ENCODE measurements around the gene TRIM40. TPM values are rescaled to one million over a fixed set of nuclear protein-coding genes. Genes with fewer than 3 reads are reported as not detected.

The TRIM40 gene
- polyA plus RNA-seq, 1 donor = not detected

DNA sequence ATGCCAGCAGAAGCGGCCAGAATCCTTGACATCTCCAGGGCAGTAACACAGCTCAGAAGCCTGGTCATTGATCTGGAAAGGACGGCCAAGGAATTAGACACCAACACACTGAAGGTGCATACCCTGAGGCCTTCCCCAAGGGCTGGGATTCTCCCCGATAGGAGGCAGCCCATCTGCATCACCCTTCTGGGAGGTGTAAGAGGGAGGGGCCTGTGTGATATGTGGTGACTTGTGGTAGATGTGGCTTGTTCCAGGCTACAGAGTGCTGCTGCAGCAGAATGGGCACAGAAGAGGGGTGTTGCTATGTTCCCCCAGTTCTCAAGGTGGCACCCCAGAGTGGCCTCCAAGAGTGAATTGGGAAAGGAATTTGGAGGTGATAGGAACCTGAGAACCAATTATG is 11.2 kb downstream of the TRIM40 start:
- no peak for DNase-seq

- no peak for DNase-seq
Measured at GRCh38 chr6:30149234-30149633, 13.3 kb downstream of the TRIM40 start.

- DNase-seq = no peak
Measured at GRCh38 chr6:30149858-30150550, 14.1 kb downstream of the TRIM40 start.

- no peak for DNase-seq
Measured at GRCh38 chr6:30150671-30151395, 14.9 kb downstream of the TRIM40 start.

DNA sequence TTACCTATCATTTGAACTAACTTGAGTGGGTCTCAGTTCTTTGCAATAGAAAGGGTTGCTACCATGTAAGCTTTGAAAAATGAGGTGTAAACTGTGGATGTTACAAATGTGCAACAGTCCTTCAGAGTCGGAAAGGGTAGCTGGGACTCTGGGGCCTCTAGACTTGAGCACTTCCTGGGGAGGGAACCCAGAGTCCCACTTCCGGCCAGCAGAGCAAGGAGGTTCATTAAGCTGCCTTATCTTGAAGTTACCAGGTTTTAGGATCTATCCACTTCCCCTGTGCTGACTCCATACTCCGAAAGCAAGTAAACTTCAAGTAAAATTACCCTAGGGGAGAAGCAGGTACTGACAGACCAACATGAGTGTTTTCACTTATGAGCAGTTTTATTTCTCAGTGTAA is 15.6 kb downstream of the TRIM40 start:
- no peak for DNase-seq

GRCh38 chr6:30152016-30152673 is 16.2 kb downstream of the TRIM40 start:
- no peak for DNase-seq

DNA sequence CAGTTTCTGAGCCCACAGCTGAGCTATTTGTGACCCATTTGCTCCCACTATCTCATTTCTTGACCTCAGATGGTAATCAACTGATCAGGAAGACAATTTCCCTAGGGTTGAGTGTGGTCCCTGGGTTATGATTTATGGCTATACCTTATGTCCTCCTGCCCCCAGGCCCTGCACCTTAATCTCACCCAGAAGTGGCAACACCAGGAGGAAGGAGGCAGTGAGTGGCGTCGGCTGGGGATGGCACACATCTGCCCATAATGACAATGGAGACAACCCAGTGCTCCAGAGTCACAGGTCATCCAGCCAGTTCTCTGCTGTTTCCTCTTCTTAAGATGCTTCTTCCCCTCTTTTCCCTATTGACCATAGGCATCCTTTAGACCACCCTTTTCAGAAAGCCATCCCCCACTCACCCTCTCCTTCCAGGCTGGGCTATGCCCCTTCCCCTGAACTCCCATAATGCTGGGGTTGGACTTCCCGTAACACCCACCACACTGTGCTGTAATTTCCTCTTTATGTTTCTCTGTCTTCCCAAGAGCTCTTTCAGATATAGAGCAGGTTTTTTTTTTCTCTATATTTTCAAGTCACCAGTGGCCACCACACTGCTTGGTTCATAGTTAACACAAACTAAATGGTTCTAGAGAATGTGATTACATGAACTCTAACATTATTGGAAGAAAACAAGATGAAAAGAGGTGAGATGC is 17.1 kb downstream of the TRIM40 start:
- DNase-seq = no peak

DNA sequence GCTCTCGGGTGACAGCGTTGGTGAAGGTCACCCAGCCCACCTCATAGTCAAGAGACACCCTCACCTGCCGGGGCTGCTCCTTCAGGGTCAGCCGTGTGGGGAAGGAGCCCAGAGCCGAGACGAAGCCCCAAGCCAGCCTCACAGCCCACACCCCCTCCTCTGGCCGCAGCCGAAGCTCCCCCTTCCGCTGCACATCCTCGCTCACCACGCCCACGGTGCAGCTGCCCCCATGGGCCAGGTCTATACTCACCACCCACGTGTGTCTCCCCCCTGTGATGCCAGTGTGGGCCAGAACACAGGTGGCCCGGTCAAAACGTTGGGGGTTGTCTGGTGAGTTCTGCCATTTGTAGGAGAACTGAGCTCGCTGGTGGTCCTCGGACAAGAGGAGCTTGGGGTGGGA is 18.1 kb downstream of the TRIM40 start:
- no peak for DNase-seq

DNA sequence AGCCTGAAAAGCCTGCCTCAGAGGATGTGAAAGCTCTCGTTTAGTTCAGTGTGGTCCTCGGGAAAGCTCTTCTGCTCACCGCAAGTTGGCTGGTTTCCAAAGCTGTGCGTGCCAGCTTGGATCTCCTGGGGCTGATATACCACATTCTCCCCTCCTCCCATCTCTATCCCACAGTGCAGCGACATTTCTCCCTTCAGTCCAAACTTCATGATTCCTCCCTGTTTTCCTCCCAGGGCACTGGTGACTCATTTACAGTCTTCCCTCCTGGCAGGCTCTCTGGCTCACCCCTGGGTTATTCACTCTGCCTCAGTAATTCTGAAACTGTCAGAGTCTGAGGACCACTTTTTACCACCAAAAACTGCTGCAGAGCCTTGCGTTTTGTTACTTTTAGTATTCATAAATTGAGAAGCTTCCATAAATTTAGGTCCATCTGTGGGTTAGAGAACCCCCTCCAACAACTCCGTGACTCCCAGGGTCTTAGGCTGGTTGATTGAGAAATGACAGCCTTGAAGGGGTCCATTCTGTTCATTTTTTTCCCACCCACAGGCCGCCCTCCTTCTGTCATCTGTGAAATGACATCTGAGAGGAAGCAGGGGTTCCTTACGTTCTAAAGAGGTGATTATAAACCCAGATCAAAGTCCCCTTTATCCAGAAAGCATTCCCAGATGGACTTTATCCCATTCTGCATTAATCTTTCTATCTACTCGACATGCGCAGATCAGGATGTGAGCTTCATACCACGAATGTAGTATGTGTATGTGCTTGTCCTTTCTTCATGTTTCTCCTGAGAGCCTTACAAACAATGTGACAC is 19.0 kb downstream of the TRIM40 start:
- DNase-seq = no peak

- DNase-seq = no peak
Measured at GRCh38 chr6:30155520-30156261, 19.8 kb downstream of the TRIM40 start.

- DNase-seq = no peak
Measured at GRCh38 chr6:30156262-30156599, 20.3 kb downstream of the TRIM40 start.

DNA sequence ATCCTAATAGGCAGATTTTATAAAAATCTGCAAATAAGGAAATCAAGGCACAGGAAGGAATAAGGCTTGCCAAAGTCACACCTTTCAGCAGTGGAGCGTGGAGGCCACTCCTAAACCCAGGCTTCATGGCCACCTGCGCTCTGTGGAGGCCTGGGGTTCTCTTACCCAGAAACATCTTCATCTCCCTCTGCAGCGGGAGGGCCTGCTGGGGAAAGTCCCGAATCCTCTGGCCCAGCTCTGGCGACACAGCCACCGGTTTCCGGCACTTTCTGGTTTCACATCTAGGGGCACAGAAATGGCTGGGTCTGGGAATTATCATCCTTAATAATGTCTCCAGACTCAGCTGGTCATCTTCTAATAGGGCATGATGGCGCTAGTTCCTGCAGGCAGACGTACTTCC is 20.8 kb downstream of the TRIM40 start:
- DNase-seq = no peak

DNA sequence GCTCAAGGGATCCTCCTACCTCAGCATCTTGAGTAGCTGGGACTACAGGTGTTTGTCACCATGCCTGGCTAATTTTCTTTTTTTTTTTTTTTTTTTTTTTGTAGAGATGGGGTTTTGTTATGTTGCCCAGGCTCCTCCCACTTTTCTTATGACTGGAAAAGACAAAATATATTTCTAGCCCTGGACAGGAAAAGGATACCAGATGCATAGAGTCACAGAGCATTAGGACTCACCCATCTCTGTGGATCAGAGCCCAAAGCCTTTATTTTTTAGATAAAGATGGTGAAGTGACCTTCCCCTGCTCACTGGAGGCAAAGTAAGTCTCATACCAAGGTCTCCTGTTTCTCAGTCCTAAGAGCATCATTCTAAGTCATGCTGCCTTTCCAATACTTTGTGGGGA is 21.6 kb downstream of the TRIM40 start:
- DNase-seq = no peak

DNA sequence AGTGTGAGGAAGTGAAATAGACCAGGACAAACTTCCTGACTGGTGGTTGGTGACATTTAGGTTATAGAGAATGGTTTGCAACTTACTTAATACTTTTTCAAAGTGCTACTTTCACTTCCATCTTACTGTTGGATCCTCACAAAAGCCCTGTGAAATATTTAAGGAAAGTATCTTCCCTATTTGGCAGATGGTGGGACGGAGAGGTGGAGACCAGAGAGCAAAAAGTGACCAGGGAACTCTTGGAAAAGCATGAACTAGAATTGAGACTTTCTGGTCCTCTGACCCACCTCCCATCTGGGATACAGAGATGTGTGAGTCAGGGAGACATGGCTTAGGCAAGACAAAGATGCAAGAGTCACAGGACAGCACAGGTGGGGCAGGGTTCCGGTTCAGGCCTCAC is 22.1 kb downstream of the TRIM40 start:
- DNase-seq = no peak

- no peak for DNase-seq
Measured at GRCh38 chr6:30158475-30159040, 22.6 kb downstream of the TRIM40 start.

DNA sequence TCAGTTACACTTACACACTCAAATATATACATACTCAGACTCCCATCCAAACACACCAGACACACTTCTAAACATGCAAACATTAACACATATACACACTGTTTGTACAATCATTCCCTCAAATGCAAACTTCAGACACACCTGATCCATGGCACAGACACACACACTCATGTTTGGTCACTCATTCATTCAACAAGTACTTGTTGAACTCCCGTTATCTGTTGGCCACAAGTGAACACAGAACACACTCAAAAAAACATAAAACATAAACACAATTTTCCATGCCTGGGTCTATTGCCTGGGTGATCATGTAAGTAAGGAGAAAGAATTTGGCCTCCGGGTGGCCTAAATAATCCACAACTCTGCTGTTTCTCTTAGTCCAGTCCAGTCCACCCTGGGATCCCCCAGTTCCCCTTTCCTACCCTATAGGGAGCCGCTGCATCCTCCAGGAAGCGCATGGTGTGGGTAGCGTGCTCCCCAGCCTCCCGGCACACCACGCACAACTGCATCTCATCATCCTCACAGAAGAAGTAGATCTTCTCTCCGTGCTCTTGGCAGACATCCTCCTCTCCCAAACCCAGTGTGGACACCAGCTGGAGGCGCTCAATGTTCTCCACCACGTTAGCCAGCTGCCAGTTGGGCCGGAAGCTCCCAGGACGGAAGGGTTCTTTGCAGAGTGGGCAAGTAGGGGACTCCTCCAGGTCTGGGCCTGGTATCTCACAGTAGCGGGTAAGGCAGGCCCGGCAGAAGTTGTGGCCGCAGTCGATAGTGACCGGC is 24.3 kb downstream of the TRIM40 start:
- no peak for DNase-seq

DNA sequence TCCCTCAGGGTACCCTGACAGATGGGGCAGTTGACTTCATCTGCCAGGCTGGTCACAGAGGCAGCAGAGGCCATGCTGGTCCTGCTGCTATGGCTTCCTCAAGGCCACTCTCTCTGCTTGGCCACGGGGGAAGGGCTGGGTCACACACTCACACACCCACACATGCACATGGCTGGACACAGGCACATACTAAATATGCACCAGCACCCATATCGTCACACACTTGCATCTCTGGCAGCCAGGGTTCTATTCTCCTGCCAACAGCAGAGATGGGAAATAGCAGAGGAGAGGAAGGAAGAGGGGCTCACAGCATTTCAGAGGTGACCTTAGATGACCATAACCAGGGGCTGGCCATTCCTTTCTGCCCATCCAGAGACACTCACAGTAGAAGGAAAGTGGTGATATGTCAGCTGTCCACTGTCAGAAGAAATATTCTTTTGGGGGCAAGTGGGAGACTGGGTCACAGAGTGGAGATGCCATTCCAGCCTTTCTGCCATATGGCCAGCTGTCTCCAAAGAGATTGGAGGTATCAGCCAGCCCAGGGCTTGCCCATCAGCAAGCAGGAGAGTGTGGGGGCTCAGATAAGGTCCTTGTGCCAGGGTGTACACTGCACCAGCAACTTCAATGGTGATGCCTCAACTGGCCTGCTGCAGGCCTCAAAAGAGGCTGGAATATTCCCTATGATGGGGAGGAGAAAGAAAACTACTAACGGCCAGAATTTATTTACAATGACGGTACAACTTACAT is 25.0 kb downstream of the TRIM40 start, which contains the start of gene TRIM10:
Gene TRIM10, minus strand, starts transcription at position 427 of the 747 bp plus-strand sequence. Its CDS starts 353 bp downstream, at position 74.
- no peak for DNase-seq

DNA sequence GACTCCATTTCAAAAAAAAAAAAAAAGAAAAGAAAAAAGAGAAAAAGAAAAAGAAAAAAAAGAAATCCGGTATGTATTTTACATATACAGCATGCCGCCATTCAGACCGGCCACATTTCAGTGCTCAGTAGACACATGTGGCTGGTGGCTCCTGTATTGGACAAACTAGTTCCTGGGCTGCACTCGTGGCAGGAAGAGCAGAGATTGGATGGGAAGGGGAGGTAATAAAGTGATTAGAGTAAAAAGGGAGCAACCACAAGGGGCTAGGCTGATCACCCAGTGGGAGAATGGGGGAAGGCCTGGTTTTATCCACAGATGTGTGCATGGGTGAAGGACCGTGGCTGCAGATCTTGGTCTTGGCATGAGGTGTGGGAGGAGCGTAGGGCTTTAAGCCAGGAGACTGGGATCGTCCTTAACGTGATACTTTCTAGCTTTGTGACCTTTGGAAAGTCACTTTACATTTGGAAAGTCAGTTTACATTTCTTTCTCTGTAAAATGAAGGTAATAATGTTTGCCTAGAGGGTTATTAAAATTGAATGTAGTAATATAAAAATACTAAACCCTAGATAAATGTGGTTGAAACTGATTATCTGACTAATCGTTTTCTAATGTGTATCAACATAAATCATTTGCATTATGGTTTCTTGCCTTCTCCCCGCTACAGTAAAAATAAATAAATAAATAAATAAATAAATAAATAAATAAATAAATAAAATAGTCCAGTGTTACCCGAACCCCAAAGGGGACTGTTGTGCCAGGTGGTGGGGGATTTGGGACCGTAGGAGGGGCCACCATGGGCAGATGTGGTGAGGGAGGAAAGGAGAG is 26.5 kb downstream of the TRIM40 start:
- no peak for DNase-seq

Measured in left kidney (tissue), 2 donors.